ENCODE results near the gene PHLDB1.
"Not testable (repeated sequence)": the region's sequence is repeated elsewhere in the genome, so short reads cannot be mapped to it uniquely, and the experiment has no call there.

The PHLDB1 gene

DNA sequence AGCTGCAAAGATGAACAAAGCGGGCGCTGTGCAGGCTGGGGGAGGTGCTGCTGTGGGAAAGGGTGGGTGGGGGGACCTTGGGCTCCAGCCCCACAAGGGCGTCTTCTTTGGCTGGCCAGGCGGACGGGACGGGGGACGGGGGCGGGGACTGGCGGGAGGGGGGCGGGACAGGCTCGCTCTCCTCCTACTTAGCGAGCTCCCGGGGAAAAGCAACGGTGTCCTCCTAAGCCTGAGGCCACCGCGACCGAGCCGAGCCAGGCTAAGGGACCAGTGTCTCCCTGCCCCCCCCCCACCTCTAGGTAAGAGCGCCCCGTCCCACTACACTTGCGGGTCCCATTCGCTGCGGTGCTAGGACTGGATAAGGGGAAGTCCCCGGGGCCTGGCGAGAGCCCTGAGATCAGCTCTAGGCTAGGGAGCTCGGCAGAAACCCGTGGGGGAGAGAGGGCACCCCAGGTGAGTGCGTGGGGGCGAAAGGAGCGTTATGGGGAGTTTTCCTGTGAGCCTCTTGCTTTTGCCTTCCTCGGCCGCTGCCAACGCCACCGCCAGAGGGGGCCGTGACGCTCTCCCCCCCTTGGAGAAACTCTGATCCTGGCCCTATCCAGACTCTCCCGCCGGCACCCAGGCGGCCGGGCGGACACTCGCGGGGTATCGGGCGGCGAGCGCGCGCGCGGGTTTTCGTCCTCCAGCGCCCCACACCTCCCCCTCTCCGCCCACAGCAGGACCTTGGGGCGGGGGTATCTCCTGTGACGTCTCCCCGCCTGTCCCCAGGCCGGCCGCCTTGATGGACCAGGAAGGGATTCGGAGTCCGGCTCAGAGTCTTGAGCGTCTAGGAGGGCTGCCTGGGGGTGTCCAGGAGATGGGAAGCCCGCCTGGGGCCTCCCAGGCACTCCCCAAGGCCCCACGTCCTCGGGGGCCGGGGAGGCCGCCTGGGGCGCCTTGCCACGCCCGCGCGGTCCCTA, at the start of gene PHLDB1:
Gene PHLDB1 (plus strand): TSS at position 215 of the 959 bp plus-strand sequence. CDS start 6,222 bp downstream, outside the sequence.
- peak; percentile 72 for DNase-seq

DNA sequence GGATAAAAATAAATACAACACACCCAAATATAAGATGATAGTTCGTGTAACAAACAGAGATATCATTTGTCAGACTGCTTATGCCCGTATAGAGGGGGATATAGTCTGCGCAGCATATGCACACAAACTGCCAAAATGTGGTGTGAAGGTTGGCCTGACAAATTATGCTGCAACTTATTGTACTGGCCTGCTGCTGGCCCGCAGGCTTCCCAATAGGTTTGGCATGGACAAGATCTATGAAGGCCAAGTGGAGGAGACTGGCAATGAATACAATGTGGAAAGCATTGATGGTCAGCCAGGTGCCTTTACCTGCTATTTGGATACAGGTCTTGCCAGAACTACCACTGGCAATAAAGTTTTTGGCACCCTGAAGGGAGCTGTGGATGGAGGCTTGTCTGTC, 46.6 kb upstream of the PHLDB1 start:
- DNase-seq, result no peak

DNA sequence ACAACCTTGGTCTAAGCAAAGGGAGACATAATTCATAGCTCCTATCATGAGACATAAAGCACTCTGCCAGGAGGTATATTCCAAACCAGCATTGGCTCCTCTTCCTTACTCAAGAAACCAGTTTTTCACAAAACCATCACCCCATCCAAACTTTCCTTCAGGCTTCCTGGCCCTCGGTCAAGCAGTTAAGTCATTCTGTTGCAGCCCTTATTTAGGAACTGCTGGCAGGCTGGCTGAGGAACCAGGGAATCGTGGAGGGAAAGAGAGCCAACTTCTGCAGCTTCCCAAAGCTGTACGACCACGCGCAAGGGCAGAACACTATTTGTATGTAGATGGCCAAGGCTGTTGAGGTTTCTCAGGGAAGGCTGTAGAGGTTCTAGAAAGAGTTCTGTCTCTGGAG, 42.4 kb upstream of the PHLDB1 start:
- no peak for DNase-seq

DNA sequence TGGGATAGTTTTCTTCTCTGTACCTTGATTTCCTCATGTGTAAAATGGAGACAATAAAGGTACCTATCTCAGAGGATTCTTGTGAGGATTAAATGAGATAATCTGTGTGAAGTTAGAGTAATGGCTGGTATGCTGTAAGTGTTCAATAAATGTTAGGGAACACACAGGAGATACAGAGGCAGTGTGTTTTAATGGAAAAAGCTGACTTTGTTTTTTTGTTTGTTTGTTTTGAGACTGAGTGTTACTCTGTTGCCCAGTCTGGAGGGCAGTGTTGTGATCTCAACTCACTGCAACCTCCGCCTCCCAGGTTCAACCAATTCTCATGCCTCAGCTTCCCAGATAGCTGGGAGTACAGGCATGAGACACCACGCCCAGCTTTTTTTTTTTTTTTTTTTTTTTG, 37.7 kb upstream of the PHLDB1 start:
- no peak for DNase-seq

DNA sequence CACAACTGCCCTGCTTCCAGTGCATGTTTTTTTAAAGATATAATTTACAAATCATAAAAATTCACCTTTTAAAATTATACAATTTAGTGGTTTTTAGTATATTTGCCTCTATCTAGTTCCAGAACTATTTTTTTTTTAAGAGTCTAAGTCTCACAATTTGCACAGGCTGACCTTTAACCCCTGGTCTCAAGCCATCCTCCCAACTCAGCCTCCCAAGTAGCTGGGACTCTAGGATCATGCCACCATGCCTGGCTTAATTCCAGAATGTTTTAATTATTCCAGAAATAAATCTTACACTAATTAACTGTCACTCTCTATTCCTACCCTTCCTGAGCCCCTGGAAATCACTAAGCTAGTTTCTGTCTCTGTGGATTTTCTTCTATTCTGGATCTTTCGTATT, 36.6 kb upstream of the PHLDB1 start:
- DNase-seq, result no peak

DNA sequence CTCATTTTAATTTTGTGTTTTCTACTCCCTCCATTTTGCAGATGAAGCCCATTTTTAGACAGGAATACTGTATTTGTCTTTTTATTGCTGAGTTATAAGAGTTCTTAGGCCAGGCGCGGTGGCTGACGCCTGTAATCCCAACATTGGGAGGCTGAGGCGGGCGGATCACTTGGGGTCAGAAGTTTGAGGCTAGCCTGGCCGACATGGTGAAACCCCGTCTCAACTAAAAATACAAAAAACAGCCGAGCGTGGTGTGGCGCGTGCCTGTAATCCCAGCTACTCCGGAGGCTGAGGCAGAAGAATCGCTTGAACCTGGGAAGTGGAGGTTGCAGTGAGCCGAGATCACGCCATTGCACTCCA, 35.7 kb upstream of the PHLDB1 start:
- not testable (repeated sequence) for DNase-seq

DNA sequence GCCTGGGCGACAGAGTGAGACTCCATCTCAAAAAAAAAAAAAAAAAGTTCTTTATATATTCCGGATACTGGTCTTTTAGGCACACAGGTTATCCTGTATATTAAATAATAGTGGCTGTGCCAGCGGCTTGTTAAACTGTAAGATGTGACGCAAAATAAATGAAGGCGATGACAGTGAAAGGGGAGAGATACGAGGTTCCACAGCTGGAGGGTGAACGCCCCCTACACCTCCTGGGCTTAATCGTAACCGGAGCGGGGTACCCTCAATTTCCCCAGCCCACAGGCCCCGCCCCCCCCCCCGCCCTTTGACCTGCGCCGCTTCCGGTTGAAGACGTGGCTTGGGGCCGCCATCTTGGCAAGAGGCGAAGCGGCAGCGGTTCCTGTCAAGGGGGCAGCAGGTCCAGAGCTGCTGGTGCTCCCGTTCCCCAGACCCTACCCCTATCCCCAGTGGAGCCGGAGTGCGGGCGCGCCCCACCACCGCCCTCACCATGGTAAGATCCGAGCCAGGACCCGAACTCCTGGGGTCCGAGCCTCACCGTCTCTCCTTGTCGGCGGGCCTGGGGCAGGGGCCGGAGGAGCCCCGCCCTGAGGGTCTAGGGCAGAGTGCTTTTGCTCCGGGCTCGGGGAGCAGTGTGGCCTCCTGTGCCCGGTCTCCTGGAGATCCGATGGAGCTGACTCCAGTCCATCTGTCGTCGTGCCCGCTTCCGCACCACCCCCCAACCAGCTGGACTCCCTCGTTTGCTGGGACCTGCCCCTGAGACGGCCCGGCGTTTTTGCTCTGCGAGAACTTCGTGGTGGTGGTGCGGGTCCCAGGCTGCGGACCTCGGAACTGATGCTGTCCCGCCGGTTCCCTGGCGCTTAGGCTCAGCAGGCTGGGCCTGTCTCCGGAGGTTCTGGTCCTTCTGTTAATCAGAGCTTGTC, 35.1 kb upstream of the PHLDB1 start, which contains the start of gene ARCN1:
Gene ARCN1 (plus strand): TSS at position 349 of the 920 bp plus-strand sequence. CDS start 139 bp downstream, at position 488.
- peak; percentile 72 for DNase-seq

DNA sequence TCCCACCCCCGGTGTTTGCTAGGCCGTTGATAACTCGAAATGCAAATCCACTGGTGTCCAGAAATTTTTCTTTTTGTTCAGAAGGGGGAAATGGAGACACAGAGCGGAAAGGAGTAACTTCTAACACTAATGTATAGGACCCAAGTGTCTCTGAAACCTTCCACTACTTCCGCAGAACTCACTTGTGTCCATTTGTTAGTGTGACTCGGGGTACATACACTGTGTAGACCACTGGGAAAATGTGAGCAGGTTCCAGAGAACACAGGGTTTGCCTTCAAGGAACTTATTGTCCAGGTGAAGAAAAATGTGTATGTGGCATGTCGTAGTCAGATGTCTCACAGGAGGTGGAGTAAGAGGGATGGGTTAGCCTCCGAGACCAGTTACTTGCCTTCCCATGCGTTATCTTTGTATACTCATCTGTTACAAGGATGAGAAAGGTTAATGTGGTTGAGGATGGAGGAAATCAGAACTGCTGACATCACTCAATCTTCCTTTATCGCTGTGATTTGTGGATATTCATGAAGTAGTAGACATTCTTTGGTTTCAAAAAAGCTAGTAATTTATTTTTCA, 34.3 kb upstream of the PHLDB1 start:
- peak; percentile 27 for DNase-seq

DNA sequence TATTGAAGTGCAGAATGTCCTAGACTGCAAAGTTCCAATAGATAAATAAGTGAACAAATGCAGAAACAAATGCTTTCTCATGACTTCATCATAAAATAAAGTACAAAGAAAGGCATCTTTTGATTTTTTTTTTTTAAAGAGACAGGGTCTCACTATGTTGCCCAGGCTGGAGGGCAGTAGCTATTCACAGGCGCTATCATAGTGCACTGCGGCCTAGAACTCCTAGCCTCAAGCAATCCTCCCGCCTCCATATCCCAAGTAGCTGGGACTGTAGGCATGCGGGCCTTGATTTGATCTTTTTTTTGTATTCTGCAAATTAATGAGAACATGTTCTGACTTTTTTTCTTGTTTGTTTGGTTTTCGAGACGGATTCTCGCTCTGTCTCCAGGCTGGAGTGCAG, 32.8 kb upstream of the PHLDB1 start:
- DNase-seq, result no peak

DNA sequence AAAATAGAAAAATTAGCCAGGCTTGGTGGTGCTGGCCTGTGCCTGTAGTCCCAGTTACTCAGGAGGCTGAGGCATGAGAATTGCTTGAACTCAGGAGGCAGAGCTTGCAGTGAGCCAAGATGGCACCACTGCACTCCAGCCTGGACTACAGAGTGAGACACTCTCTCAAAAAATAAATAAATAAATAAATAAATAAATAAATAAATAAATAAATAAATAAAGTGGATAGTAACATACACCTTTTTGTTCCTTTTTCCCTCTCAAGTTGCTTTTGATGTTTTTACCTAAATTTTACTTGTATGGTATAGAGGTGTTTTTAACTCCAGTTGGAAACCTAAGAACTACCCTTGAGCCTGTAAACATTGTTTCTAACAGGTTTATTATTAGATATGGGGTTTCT, 29.4 kb upstream of the PHLDB1 start:
- not testable (repeated sequence) for DNase-seq

DNA sequence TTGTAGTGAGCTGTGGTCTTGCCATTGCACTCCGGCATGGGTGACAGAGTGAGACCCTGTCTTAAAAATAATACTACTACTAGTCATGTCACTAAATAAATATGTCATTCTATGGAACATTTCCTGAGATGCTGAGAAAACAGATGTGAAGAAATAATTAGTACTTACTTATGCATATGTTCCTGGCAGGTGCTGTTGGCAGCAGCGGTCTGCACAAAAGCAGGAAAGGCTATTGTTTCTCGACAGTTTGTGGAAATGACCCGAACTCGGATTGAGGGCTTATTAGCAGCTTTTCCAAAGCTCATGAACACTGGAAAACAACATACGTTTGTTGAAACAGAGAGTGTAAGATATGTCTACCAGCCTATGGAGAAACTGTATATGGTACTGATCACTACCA, 26.4 kb upstream of the PHLDB1 start:
- DNase-seq, result no peak

DNA sequence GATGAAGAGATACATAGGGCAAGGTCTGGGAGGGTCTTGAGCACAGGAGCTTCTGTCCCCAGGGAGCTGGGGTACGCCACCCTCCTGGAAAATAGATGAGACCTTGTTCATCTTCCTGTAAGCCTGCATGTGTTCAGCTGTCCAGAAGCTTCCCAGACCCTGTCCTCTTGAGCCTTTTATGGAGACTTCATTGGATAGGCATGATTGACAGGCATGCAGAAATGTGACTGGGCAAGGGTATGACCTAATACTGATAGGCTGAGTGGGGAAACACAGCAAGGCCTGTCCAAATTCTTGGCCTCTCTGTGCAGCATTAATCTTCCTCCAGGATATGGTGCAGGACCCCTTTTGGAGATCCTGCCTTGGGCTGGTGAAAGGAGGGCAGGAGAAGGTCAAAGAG, 19.5 kb upstream of the PHLDB1 start:
- no peak for DNase-seq

DNA sequence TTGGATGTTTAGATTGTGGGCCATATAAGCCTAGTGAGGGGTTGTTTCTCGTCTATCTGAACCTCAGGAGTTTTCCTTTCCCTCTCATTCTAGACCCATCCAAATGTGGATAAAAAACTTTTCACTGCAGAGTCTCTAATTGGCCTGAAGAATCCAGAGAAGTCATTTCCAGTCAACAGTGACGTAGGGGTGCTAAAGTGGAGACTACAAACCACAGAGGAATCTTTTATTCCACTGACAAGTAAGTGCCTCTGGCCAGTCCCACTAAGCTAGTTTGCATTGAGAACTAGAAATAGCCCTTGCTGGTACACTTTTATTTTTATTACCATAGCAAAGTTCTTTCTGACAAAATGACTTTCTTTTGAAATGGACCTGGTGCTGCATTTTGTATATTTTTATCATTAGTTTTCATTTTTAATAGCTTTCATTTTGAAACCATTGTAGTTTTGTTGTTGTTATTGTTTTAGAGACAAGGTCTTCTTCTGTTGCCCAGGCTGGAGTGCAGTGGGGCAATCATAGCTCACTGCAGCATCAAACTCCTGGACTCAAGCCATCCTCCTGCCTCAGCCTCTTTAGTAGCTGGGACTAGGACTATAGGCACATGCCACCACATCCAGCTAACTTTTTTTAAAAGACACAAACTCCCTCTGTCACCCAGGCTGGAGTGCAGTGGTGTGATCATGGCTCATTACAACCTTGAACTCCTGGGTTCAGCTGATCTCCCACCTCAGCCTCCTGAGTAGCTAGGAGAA, 14.6 kb upstream of the PHLDB1 start:
- DNase-seq, result no peak

DNA sequence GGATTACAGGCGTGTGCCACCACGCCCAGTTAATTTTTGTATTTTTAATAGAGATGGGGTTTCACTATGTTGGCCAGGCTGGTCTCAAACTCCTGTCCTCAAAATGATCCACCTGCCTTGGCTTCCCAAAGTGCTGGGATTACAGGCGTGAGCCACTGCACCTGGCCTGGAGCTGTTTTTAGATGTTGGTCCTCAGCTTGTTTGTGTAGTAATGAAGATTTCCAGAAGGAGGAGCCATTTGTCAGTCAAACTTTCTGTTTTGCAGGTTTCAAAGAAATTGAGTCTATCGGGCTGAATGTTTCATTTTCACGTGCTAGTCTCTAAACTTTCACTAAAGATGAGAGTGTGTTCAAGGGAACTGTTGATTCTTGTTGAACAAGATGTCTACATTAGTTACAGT, 12.4 kb upstream of the PHLDB1 start:
- DNase-seq, result peak; percentile 29

DNA sequence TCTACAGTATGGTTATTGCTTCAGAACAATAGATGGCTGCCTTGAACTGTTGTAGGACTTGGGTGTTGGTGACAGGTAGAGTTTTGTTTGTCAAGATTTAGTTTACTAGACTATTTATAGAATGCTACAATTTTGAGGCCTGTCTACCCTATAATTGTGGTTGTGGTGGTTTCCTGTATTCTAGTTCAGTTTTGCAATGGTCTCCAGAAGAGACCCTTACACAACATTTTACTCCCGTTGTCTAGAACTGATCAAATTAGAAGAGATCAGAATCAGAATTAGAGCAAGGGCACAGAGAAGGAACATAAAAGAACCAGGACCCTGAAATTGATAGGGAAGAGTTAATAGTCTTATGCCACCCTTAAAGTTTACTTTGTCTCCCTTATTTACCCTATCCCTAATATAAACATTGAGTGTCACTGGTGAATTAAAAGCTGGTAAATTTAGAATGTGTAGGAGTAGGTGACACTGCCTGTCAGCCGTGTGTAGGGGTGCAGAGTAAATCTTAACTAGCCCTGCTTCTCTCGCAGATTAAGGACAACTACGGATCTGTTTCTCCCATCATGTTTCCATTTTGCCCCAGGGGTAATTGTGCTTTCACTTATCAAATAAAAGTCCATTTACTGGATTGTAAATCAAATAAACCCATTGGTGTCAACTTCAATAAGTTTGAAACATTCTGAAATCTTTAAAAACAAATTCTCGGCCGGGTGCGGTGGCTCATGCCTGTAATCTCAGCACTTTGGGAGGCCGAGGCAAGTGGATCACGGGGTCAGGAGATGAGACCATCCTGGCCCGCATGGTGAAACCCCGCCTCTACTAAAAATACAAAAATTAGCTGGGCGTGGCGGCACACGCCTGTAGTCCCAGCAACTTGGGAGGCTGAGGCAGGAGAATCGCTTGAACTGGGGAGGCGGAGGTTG, 10.9 kb upstream of the PHLDB1 start:
- no peak for DNase-seq

DNA sequence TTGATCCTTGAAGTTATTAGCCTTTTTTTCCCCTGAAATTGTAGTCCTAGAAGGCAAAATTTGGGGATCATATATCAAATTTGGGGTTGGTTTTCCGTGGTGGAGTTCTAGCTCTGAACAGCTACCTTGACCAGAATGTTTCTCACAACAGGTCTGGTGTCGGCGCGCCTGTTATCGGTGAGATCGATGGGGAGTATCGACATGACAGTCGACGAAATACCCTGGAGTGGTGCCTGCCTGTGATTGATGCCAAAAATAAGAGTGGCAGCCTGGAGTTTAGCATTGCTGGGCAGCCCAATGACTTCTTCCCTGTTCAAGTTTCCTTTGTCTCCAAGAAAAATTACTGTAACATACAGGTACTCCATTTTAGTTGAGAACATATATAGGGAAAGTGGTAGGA, 9.9 kb upstream of the PHLDB1 start:
- no peak for DNase-seq

DNA sequence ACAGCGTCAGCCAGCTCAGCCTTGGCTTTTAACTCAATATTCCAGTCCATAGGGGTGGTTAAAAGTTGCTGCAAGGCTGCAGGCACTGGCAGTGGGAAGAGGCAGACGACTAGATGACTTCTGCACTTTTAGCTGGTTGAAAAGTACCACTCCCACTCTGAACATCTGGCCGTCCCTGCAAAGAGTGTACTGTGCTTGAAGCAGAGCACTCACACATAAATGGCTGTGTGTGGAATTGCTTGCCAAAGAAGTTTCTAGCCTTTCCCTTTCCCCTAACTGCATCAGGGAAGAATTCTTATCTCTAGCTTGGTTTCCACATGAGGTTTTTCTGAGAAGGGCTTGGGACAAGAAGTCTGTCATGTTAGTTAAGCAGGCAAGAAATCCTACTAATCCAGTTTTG, 5.1 kb upstream of the PHLDB1 start:
- no peak for DNase-seq

DNA sequence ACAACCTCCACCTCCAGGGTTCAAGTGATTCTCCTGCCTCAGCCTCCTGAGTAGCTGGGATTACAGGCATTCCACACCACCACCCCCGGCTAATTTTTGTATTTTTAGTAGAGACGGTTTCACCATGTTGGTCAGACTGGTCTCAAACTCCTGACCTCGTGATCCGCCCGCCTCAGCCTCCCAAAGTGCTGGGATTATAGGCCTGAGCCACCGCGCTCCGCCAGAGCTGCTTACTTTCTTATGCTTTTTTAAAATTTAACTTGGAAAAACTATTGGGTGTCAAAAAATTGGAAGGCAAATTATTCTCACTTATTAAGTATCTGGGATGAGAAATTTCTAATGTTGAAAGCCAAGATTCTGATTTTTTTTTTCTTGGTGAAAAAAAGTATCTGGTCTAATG, 3.7 kb upstream of the PHLDB1 start:
- not testable (repeated sequence) for DNase-seq

DNA sequence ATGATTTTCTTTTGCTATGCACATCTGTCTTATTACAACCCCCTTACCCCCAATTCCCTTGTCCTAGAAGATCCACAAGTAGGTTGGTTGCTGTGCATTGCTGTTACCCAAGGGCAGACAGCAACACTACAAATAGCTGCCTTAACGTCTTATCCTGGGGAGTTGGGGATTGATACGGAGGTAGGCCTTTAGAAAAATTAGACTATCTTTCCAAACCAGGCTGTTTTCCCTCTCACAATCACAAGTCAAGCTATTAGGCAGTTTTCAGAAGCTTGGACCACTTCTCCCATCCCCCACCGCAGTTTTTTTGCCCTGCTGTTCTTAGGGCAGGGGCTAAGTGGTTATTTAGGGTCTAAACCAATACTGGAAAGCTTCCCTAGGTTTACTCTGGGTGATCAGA, 2.8 kb upstream of the PHLDB1 start:
- DNase-seq, result no peak

DNA sequence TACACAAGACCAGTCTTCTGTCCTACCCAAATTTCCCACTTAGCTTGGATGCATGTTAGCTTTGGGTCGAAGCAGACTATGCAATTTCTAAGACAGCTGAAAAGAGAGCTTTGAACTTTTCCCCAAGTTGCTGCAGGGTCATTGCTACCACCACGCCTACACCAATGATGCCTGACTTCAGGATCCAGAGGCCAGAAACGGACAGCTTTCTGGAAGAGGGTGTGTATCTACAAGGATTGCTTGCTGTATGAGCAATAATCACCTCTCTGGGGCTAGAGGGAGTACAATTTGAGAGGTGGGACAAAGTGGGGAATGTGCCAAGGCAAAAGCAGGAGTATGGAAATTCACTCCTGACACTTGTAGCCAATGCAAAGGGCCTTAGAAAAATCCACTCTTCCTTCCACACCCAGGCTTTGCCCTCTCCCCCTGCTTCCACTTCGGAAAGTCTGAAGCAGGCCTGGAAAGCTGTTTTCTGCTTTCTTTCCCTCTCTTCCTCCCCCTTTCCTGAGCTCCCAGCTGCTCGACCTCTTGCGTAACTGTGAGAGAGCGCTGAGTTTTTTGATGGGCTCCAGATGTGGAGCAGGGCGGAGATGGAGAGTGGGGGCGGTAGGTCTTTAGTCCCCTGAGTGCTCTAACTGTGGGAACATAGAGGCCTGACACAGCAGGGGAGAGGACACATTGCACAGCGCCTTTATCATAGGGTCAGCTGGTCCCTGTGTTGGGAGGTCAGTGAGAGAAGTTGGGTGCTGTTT, 2.1 kb upstream of the PHLDB1 start:
- peak; percentile 93 for DNase-seq

Measured in HCEC 1CT (cell line).